GM04504 (cell line): ENCODE data around the gene STAC2.

Experiments
- DNase-seq: peaks from one replicate; pipeline ENCODE4 v3.0.0-alpha.2; 2012; ENCODE audit warnings: low read depth

STAC2 gene

DNA sequence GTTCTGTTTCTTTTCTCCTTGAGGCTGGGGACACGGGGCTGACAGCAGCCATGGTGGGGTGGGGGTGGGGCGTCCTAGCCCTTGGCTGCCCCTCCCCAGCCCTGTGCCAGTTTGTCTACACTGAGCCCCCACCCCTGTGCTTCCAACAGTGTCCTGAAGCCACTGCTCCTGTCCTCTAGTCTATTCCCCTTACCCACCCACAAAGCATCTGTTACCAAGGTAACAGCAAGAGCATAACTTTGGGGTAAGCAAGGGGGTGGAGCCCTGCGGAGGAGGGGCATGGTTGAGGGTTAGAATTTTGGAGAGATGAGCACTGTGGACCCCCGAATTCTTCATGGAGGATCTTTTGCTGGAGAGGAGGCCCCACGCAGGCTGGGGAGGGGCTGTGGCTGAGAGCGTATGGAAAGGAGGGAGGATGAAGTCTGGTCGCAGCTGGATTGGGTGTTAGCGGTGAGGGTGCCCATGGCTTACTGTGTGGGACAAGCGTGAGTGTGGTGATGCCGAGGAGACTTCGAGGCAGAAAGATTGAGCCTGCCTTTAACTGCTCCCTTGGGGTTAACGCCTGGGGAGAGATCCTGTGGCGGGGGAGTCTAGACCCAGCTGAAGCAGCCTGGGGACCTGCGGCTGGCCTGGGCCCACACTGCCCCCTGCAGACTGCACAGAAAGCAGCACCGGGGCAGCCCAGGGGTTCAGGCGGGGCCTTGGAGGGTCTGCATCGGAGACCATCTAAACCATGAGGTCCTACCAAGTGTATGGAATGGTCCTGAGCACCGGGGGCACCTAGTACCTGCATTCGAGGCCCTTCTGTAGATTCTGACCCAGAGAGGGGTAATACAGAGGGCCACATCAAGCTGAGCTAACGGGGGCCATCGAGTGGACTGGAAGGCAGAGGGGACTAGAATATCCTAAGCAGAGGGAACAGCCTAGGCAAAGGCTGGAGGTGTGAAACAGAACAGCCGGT lies 6.1 kb upstream of the STAC2 start:
- no peak for DNase-seq

DNA sequence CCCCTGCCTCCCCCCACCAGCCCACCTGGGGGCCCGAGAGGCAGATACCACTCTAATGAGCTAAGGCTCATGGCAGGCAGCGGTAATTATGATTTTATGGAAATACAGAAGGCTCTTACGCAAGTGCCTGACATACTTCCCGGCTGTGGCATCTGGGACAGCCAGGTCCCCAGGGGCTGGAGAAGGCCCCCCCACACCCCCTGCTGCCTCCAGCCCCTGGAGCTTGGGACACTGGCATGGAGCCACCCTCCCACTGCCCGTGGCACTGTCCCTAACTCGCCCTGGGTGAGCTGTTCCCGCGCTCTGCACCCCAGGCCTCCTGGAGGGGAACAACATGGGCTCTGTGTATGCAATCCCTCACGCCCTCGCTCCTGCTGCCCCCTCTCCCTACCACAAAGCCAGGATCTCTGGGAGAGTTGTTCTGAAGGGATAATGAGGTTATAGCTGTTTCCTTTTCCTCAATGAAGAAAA lies 5.4 kb upstream of the STAC2 start:
- no peak for DNase-seq

DNA sequence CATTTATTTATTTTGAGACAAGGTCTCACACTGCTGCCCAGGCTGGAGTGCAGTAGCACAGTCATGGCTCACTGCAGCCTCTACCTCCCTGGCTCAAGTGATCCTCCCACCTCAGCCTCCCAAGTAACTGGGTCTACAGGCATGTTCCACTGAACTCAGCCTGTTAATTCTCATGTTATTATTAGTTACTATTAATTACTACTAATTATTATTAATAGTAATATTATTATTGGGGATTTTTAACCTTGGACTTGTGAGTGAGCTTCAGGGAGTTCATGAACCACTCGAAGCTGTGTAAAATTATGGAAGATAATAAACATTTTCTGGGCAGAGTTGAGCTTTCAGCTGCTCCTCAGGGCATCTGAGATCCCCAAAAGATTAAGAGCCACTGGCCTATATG lies 4.6 kb upstream of the STAC2 start:
- DNase-seq = no peak

DNA sequence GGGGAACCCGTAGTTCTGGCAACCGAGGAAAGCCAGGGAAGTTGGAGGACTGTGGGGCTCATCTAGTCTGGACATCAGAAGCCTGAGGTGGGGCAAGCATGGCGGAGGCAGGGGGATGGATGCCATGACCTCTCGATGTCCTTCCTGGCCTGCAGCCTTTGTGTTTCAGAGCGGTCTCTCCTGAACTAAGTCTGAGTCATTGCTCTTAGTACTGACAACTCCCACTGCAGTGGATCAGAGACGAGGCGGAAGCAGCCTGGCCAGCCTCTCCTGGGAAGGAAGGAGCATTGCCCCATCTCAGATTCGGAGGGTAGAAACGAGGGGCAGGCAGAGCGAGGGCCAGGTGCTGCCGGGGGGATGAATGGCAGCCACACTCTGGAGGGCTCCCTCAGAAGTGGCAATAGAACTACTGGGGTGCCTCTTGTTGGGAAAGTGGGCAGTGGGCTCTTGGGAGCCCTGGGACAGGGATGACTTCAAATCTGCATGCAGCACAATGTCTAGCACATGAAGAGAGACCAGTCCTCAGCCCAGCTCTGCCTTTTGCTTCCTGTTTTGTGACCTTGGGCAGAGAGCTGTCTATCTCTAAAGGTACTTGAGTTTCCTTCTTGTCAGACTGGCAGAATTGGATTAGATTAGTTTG lies 3.6 kb upstream of the STAC2 start:
- DNase-seq = no peak

DNA sequence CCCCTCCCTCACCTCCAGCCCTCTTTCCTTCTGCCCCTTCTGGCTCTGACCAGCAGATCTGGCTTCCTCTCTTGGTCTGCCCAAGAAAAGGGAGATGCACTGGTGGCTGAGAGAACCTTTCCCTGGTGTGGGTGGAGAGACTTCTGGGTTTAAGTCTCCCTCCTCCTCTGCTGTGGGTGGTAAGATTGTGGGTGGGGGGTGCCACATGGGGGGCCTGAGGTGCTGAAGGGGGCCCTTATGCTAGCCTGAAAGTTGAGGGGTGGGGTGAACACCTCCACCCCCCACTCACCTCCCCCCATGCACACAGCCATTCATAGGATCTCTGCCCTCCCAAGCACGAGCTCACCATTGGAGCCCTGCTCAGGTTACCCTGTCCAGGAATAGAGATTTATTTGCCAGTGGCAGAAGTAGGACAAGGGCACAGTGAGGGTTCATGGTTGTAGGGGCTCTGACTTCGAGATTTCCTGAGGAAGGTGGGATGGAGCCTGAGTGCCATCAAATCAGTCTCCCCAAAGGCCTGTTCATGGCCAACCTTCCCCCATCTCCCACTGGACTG lies 1.7 kb upstream of the STAC2 start:
- DNase-seq = no peak

DNA sequence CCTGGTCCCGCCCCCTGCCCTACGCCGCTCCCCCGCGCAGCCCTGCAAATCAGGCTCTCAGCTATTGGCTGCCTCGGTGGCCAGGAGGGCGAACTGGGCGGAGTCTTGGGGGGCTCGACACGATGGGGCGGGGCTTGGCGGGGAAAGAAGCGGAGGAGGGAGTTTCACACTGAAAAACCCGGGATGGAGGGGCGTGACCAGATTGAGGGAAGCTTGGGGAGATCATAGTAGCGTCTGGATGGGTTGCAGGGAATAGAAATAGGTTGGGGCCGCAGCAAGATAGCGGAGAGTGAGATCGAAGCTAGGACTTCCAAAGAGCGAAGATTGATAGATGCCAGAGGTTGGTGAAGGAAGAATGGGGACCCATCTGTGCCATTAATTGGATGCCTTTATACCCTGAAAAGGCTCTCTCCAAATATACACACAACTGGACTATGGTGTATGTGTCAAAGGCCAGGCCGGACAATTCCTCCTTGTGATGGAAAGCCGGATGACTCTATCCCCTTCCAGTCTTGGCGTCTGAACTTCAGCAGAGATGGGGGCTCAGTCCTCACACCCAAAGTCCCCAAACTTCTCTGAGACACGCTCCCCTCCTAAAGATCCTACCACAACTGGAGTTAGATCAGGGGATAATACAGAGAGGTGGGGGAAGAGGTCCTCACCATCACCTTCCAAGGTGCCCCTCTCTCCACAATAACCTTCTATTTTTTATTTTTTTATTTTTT lies 376 bp upstream of the STAC2 start:
- DNase-seq = no peak

DNA sequence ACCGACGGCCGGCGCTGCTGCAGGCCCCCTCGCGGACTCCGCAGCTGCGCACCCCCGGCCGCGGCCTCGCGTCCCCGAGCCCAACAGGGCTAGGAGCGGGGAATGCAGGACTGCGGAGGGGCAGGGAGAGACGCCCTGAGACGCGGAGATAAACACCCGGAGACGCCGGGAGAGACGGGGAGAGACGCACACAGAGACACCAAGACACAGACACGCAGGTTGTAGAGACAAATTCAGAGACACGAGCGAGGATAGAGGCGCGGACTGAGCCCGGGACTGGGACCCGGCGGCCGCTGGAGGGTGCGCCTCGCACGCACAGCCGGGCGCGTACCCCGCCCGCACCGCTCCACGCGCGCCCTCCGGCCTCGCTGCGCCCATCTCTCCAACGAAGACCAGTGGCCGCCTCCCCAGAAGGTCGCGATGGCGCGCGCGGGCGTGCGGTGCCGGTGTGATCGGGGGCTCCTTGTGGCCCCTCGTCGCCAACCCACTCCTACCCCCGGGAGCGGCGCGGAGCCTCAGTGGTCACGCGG lies 902 bp downstream of the STAC2 start:
- DNase-seq = no peak

DNA sequence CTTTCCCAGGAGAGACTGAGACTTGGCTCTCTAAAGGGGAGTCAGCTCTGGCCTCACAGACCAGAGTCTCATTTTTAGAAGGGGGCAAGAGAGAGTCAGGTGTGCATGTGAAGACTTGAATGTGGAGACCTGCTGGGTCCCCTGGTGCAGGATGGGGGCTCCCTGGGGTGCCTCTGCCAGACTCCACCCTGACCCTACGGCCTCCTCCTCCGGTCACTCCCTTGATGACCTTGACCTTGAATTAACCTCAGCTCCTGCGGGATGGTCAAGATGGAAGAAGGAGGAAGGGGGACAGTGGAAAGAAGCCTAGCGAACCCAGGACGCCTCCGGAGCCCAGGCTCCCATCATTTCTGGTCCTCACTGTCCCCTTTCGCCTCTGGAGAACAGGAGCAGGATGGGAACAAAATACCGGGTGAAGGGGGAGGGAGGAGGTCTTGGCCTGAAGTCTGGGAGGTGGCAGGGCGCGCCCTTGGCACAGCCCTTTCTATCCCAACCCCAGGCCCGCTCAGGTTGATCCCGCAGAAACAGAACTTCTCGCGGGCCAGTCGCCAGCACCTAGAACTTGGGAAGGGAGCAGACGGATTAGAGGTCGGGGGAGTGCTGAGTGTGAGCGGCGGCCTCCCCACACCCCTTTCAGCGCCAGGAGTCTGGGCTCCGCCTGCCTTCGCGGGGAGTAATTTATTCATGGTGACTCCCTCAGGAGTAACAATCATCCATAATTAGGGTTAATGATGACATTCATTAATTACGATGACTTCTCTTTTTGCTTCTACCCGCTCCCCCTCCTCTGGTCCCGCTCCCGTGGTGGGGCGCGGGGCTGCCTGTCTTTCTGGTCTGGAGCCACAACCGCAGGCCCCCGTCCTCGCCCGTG lies 1.6 kb downstream of the STAC2 start:
- no peak for DNase-seq

DNA sequence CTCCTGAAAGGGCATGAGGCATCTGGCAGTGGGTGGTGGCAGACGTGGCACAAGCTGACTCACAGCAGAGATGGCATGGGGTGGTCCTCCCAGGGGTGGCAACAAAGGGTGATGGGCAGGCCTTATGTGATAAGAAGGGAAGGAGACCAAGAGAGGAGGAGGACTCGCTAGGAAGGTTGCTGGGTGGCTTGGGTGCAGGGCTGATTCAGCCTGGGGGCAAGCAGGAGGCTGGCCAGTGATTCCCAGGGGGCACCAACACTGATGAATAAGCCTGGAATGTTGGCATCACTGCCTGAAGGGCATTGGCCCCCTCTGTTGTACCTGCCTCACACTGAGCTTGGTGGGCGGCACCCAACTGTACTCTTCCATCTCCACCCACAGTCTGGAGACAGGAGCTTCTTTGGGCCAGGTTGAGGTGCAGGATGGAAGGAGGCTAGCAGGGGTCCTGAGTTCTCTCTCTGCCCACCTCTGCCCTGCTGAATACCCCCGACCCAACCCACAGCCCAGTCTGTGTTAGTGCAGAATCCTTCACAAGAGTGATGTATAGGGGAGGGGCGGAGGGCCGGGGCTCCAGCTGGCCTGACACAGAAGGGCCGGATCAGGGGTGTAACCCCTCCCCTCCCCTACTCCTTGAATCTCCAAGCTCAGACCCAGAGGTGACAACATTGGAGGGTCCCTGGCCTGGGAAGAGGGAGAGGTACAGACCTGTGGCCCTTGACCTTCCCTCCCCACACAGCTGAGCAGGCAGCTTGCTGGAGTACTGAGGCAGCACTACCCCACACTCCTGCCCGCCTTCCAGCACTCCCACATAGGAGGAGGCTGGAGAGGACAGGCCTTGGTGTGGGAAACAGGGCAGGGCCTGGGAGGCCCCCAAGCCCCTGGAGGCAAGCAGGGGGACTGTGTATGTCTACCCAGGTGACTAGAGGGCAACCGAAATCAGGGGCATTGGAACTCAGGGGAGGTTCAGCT lies 2.6 kb downstream of the STAC2 start:
- no peak for DNase-seq

DNA sequence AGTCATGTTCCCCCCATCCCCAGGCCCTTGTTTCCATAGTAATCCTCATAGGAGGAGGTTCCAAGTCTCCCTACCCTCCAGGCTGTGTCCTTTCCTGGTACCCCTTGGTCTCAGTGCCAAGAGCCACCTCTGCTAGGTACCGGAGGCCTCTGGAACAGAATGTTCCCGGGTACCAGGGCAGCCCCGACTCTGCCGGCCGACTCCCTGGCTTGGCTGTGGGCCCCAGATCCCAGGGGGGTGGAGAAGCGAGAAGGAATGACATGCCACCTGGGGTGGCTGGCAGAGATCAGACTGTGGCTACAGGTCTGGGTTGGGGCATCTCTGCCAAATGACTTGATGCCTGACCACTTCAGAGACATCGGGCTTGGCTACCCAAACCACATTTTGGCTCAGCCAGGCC lies 3.6 kb downstream of the STAC2 start:
- no peak for DNase-seq

DNA sequence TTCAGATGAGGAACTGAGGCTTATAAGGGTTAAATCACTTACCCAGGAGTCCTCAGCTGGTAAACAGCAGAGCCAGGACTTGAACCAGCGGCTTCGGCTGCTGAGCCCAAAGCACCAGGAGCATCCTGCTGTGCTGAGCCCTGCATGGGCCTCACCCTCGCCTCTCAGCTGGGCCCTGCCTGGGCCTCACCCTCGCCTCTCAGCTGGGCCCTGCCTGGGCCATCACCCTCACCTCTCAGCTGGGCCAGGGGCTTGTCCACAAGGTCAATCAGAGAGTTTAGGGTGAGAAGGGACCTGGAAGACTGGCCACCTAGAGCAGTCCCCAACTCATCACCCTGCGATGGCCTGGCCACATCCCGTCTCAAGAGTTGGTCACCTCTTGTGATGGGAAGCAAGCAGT lies 4.2 kb downstream of the STAC2 start:
- no peak for DNase-seq

DNA sequence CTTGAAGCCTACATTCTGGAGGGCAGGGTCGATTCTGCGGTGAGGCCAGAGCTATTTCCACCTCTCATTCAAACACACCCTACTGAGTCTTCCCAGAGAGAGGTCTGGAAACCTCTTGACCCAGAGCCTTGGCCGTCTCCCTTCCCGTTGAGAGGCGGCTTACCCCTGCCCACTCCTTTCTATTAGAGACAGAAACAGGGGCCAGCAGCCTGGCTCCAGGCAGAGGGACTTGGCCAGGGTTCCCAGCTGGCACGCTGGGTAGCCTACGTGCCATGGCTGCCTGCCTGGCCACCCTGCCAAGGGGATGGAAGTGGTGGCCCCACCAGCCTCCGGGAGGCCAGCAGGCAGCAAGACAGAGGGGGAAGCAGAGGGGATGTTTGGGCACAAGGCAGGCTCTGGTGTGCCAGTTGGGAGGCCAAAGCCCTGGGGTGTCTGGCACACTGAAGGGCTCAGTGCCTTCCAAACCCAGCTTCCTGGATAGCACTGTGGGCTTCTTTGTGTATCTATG lies 6.0 kb downstream of the STAC2 start:
- DNase-seq = no peak

DNA sequence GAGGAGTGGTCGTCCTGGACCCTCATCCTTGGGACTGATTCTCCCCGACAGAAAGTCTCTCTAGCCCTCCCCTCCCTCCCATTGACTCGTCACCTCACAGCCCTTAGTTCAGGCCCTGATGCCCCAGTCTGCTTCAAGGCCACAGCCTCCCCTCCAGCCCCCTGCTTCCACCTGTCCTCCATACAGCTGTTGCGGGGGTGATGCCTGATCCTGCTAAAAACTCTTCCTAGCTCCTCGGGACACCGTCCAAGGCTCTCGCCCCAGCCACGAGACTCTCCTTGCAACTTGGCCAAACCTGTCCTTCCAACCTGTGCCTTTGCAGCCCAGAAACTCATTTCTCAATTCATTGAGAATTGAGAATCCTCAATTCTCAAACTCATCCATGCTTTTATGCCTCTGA lies 6.8 kb downstream of the STAC2 start:
- DNase-seq = no peak

DNA sequence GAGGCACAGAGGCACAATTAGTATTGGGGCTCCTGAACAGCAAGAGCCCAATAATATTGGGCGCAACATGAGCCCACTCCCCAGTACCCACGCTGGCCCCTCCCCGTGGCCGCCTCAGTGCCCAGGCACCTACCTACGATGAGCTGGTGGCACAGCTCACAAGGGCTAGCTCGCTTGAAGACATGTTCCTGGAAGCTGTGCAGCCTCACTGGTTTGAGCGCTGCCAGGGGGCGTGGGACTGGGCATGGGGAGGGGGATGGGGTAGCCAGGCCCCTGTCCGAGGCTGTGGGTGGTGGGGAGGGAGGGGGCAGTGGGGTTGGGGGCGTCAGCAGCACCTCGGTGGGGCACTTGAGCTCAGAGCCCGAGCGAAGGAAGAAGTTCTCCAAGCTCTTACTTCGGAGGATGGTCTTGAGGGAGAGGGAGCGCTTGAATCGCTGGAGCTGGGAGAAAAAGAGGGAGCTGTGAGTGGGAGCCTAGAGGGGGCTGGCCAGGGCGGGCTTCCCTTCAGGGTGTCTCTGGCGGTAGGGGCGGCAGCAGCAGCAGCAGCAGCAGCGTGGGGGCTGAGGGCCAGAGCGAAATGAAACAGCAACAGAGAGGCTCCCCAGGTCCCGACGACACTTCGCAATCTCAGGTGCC lies 7.9 kb downstream of the STAC2 start:
- DNase-seq = no peak

DNA sequence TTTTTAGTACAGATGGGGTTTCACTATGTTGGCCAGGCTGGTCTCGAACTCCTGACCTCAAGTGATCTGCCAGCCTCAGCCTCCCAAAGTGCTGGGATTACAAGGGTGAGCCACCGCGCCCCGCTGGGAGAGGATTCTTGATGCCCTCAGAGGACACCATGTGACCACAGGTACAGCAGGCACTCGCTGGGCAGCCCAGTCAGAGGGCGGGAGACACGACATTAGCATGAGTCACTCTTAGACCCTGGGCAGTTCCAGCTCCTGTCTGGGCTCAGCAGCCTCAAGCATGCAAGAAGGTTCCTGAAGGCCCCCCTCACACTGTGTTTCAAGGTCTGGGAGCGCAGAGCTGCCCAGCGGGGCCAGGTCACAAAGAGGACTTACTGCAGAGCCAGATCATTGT lies 11.9 kb downstream of the STAC2 start:
- no peak for DNase-seq

DNA sequence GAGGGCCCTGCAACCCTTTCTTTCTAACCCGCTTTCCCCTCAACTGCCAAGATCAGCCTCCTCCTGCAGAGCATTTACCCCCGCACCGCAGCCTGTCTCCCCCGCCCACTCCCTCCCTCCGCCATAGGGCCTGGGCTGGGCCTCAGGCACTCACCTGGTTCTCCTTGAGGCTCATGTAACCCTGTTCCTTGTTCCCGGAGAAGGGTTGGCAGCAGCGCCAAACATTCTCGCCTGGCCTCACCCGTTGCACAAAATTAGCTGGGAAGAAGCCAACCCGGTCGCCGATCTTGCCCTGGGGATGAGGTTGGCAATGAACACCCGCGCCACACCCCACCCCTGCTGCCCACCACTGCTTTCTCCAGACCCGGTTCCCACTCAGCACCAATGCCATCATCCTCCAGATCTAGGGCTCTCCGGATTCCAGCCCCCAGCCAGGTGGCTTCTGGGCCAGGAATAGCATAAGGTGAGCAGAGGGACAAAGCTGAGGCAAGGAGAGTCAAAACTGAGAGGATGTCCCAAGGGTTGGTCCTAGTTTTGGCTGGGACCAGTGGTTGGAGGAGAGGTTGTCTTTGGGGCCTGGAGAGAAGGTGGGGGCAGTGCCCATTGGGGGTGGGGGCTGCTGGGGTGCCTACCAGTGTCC lies 12.8 kb downstream of the STAC2 start:
- no peak for DNase-seq

DNA sequence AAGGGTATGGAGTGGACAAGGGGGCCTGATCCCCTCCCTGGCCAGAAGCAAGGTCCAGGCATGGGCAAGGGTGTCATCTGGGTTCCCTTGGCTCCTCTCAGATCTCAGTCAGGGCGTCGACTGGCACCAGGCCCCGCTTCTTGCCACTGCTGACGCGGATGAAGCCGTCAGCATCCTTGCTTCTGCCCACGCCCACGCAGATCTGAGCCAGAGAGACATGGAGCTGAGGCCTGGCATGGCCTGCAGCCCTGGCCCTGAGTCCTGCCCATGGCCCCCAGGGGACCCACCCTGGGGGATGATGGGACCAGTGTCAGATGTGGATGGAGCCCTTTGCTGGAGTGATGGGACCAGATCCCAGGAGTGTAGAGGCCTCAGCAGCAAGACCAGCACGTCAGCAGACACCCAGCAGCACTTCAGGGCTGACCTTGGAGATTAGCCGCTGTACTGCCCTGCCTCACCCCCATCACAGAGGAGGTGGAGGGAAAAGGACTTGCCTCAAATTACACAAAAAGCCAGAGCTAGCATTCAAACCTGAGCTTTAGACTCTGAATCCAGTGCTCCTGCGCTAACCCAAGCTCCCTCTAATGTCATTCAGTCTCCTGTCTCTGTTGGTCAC lies 13.4 kb downstream of the STAC2 start:
- no peak for DNase-seq

DNA sequence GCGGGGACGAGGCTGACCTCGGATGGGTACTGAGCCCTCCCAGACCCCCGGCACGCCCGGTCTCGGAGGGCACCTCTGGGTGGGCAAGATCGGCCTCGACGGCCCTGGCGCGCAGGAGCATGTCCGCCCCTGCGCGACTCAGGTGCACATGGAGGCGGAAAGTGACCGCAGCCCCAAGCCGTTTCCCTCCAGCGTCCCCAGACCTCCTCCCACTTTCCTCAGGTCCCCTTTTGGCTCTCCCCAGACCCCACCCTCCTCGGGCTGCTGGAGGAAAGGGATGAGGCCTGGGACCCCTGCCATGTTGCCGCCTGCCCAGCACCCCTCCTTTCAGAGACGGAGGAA lies 15.7 kb downstream of the STAC2 start:
- DNase-seq = no peak
